GM21447 (cell line): Measurements from ENCODE around the gene TMC5.

ENCODE experiments used
- ATAC-seq: cut with Tn5 transposase; IDR thresholded peaks from one replicate; pipeline ENCODE4 v1.9.1; 2021; ENCODE audit not compliant: unreplicated experiment

TMC5 gene

DNA sequence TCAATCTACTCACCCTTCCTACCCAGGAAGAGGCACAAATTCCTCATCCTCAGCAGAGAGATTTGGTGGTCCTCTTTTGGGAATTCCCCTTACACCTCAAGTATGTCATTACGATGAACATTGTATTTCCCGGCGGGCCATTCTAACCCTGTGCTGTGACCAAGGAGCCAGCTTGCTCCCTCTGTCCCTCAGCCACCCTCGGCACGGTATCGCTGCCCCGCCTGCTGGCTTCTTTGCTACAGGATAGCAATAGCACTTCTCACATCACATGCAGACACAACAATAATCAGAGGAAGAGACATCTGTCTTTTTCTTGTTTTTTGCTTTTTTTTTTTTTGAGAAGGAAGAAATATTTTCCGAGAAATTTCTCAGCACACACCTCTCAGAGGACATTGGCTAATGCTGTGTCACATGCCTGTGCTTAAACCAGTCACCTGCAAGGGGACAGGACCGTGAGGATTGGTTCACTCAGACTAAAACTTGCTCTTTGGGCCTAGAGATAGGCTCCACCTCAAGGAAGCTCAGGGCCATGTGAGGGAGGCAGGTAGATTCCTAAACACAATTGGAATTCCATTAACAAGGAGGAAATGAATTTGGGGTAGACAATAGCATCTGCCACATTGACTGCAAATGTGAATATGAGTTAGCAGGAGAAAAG, 41.2 kb downstream of the TMC5 start:
- ATAC-seq: no peak

DNA sequence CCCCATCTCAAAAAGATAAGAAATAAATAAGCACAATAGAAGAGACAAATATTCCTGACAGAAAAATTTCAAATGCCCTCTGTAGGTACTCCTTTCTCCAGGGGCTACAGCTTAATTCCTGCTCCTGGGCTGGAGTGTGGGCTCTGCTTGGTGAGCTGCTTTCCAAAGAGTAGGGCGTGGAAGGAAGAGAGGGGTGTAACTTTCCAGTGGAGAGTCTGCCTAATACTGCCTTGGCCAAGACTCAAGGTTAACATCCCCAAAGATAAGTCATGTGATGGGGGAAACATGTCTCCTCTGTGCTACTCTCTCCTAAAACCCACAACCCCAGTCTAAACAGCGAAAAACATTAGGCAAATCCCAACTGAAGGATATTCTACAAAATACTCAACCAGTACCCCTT, 42.7 kb downstream of the TMC5 start:
- ATAC-seq: no peak

DNA sequence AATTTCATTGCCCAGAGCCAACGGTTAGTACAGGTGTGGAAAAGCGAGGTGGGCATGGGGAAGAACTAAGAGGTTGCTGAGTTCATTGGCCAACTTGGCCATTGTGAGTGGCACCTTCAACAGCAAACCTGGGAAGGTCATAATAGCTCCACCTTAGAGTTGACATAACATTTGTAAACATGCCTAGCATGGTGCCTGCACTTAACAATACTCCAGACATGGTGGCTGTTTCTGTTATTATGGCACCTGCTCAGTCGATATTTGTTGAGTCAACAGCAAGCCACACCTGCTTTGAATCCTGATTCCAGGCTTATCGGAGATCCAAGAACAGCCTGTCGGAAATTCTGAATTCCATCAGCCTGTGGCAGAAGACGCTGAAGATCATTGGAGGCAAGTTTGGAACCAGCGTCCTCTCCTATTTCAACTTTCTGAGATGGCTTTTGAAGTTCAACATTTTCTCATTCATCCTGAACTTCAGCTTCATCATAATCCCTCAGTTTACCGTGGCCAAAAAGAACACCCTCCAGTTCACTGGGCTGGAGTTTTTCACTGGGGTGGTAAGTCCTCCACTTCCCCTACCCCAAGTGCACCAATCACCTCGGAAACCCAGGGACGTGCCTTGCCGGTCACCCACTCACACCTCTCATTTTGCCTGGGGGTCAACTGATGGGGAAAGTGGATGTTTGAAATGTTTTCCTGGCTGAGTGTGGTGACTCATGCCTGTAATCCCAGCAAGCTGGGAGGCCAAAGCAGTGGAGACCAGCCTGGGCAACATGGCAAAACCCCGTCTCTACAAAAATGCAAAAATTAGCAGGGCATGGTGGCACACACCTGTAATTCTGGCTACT, 46.0 kb downstream of the TMC5 start:
- no peak for ATAC-seq

DNA sequence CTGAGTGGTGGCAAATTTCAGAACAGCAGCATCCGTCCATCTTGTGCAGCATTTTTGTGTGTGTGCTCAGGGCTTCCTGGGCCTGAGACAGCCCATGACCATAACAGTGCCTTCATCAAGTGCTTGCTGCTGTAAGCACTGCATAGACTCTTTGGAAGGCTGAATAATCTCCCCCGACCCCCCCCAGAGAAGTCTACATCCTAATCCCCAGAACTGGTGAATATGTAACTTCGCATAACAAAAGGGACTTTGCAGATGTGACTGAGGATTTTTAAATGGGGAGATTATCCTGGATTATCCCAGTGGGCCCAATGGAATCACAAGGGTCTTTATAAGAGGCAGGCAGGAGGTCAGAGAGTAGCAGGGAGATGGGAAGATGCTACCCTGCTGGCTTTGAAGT, 50.6 kb downstream of the TMC5 start:
- no peak for ATAC-seq

DNA sequence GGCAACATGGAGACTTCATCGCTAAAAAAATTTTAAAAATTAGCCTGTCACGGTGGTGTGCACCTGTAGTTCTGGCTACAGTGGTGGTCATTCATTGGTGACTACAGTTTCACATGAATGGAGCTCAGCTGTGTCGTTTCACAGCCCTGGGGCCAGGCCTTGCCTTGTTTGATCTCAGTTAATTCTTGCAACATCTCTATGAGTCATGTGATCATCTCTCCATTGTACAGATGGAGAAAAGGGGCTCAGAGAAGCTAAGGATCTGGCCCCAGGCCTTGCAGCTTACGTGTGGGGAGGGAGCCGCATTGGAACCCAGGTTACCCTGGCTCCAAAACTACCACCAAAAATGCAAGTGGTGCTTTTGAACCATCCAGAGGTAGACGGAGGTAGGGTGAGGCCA, 54.8 kb downstream of the TMC5 start:
- ATAC-seq: no peak

DNA sequence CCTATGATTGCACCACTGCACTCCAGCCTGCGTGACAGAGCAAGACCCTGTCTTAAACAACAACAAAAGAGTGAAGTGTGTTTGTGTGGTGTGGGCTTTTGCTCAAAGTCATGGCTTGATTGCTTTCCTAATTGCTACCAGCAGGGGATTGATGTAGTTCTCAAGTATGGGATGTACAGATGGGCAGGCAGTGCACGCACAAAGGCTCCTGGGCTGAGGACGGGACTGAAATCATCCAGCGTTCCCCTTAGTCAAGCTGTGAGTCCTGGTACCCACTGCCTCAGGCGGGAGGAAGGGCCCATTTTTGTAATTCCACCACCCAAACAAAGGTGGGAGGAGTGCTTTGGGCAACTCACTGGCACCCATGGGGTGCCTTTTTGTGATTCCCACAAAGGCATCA, 56.9 kb downstream of the TMC5 start:
- no peak for ATAC-seq

DNA sequence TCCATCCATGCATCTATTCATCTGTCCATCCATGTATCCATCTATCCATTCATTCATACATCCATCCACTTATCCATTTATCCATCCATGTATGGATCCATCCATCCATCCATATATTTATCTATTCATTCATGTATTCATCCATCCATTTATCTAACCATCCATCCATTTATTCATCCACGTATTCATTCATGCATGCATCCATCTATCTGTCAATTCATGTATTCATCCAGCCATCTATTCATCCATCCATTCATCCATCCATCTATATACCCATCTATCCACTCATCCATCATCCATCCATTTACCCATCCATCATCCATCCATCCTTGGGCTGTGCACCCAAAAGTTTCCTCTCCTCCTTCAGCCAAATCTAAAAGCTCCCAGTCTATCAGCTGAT, 60.8 kb downstream of the TMC5 start:
- no peak for ATAC-seq

DNA sequence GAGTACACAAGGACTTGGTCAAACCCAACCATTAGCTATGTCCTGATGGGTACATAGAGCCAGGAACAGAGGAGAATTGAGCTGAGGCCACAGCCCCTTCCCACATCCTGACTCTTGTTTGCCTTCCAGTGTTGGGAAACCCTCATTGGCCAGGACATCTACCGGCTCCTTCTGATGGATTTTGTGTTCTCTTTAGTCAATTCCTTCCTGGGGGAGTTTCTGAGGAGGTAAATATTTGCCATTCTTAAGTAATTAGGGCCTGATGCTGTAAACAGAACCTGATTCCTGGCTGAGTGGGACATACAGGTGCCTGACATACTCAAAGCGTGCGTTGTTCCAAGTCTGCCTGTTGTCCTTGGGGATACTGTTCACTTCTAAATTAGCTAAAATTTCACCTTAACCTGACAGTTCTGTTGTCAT, 61.6 kb downstream of the TMC5 start:
- ATAC-seq: no peak

DNA sequence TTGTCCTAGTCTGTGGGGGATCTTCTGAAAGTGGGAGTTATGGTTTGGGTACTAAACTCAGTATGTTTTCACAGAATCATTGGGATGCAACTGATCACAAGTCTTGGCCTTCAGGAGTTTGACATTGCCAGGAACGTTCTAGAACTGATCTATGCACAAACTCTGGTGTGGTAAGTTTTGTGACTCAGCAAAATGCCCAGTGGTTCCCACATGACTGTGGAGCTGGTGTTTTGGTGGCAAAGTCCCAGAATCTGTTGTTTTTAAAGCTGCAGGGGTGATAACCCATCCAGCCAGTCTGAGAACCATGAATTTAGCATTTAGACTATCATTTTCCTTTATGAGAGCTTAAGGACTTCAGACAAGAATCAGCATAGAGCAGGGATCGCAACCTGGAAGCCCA, 63.6 kb downstream of the TMC5 start:
- ATAC-seq: no peak

DNA sequence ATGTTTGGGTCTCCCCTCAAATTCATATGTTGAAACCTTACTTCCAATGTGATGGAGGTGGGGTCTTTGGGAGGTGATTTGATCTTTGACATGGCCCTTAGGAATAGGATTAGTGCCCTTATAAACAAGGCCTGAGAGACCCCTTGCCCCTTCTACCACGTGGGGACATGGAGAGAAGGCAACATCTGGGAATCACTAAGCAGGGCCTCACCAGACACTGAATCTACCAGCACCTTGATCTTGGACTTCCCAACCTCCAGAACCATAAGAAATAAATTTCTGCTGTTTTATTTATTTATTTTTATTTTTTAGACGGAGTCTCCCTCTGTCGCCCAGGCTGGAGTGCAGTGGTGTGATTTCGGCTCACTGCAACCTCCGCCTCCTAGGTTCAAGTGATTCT, 64.1 kb downstream of the TMC5 start:
- no peak for ATAC-seq

DNA sequence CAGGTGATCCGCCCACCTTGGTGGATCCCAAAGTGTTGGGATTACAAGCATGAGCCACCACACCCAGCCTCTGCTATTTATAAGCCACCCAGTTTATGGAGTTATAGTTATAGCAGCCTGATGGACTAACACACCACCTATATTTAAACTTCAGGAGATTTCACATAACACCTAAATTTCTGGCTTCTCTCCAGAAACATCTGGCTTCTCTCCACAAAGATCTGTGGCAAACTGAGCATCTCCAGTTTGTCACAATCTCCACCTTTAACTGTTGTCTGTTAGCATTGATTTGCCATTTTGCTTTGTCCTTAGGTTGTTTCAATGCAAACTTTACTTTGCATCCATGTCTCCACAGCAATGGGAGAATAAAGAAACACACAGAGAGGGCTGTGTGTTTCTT, 64.6 kb downstream of the TMC5 start:
- ATAC-seq: no peak

DNA sequence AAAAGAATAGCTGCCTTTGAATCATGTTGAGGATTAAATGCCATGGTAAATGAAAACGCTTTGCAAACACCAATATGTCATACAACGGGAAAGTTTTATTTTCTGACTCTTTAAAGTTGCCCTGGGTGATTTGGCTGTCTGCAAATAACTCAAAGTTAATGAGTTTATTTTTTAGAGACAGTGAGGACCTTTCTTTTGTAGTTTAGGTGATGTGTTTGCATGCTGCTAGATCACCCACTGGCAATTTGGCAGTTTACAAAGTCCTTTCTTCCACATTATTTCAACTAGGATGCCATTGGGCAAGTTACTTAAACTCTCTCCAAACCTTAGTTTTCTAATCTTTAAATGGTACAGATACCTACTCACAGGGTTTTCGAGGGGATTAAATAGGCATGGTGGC, 66.4 kb downstream of the TMC5 start:
- ATAC-seq: no peak

DNA sequence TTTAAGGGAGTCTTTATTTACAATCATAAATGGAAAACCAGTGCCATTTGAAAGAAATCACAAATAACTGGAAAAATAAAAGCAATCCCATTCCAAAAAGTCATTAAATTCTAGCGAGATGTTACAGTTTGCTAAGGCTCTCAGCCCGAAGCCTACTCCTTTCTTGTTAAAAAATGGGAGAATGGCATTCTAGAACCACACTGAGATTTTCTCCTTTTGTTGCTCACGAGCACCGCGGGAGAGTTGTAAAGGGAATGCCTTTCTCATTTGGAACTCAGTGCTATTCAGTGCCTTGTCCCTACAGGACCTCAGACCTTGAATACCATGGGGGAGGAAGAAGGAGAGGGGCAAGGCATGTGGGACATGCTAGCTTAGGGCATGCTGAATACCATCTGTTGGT, 67.9 kb downstream of the TMC5 start:
- no peak for ATAC-seq

DNA sequence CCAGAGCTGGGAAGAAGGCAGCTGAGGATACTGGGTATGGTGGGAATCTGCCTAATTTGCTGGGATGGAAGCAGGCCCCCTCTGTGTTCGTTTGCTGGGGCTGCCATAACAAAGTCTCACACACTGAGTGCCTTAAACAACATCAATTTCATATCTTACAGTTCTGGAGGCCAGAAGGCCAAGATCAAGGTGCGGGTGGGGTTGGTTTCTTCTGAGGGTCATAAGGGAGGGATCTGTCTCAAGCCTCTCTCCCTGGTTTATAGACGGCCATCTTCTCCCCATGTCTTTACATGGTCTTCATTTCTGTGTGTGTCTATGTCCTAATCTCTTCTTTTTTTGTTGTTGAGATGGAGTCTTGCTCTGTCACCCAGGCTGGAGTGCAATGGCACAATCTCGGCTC, 68.4 kb downstream of the TMC5 start:
- ATAC-seq: no peak

DNA sequence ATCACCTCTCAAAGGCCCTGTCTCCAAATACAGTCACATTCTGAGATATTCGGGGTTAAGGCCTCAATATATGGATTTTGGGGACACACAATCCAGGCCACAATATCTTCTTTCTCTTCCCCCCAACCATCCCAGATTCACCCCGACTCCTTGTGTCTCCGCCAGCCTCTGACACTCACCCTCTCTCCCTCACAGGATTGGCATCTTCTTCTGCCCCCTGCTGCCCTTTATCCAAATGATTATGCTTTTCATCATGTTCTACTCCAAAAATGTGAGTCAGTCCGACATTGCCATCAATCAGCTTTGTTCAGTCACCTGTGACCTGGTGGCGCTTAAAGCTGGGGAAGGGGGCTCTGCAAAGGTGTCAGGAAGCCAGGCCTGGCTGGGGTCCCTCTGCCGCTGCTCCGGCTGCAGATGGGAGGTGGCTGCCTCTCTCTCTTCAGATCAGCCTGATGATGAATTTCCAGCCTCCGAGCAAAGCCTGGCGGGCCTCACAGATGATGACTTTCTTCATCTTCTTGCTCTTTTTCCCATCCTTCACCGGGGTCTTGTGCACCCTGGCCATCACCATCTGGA, 69.2 kb downstream of the TMC5 start:
- no peak for ATAC-seq

DNA sequence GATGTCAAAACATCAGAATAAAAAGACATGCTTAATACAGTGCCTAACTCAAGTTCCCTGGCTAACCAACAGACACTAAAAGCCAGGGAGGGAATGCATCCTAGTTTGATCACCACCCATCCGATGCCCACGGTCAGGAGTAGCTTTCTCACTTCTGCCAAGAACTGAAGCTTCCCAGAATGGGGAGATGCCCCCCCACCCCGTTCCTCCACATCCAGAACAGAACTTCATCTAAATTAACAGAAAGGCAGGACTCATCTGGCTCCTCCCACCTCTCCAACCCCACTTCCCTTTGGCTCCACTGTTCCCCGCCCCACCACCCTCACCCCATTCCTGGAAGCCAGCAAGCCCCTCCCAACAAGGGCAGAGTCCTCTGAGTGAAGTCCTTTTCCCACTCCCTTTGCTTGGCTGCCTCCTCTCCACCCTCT, 70.5 kb downstream of the TMC5 start:
- no peak for ATAC-seq

DNA sequence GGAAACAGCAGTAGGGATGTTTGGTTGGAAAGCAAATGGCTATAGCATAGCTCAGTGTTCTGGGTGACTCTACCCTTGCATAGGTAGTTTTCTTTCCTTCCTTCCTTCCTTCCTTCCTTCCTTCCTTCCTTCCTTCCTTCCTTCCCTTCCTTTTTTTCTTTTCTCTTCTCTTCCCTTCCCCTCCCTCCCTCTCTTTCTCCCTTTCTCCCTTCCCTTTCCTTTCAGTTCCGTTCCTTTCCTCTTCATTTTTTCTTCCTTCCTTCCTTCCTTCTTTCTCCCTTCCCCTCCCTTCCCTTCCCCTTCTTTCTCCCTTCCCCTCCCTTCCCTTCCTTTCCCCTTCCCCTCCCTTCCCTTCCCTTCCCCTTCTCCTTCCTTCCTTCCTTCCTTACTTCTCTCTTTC, 72.9 kb downstream of the TMC5 start:
- no peak for ATAC-seq

DNA sequence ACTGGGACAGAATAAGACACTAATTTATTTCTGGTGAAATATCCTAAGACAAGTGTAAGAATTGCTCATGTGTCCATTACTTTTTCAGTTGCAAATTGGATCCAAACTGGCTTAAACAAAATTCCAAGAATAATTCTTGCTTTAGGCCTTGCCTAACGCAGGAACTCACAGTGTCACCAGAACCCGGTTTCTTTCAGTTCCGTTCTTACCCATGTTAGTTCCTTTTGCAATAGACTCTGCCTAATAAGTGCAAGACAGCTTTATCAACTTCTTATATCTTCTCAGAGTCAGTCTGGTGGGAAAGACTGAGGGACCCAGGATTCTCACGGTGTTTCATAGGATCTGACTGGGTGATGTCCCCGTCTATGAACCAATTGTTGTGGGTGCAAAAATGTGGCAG, 79.5 kb downstream of the TMC5 start:
- ATAC-seq: no peak

DNA sequence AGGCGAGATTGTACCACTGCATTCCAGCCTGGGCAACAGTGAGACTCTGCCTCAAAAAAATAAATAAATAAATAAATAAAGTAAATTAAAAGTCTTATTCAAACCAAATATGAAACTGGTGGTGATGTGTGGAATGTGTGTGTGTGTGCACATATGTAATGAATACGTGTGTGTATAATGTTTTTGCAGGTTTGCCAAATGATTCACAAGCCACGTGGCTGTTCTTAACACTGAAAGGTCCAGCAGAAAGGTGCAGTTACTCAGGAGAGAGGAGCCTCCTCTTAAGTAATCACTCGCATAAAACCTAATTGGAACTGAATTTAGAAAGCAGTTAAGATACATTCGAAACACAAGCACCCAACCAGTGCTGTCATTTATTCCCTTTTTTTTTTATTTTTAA, 81.3 kb downstream of the TMC5 start:
- ATAC-seq: no peak

DNA sequence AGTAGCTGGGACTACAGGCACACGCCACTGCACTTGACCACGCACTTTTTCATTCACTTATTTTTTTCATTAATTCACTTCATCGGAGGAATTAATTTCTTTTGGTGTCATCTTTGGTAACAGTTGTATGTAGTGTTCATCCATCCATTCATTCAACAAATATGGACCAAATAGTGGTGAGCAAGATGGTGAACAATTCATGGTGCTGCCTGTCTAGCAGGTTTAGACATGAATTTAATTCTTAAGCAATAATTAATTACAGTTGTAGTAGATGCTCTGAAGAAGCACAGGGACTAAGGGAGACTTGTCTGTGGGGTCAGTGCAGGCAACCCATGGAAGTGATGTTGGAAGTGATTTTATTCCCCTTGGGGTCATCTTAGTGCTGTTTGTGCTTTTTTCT, 81.8 kb downstream of the TMC5 start:
- ATAC-seq: no peak

DNA sequence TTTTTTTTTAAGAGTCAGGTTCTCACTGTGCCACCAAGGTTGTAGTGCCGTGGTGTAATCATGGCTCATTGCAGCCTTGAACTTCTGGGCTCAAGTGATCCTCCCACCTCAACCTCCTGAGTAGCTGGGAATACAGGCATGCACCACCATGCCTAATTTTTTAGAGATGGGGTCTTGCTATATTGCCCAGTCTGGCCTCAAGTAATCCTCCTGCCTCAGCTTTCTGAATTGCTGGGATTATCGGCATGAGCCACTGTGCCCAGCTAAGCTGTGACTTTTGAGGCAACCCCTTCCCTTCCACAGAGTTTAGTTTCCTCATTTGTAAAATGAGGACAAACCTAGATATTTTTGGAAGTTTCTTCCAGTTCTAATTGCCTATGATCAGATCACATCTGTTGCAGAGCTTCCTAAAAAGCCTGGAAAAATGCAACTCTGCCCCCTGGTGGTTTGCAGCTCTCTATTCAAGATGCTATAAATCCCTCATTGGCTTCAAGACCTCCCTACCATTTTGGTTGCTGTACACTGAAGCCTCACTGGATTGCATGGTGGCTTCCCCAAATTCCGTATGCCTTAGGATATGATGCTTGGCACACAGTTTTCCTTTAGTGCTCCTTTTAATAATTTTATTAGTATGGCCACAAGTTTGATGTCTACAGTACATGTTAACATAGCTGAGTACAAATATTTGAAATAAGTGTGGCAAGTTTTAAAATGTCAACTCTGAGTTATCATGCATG, 84.9 kb downstream of the TMC5 start:
- ATAC-seq: no peak
